Activated CD4-positive, alpha-beta T cell treated with anti-CD3 and anti-CD28 coated beads, Interleukin-2, Interleukin-6, amounts not matched to agents 100 ng/mL and 50 ng/mL, durations not matched to agents 16 hours and 8 hours (primary cell): ENCODE data around the gene IL13.
"Not testable (repeated sequence)": the region's sequence is repeated elsewhere in the genome, so short reads cannot be mapped to it uniquely, and the experiment has no call there.

Source experiments
- DNase-seq: peaks from one replicate; pipeline ENCODE4 v3.0.0-alpha.2; 2020

The IL13 gene

DNA sequence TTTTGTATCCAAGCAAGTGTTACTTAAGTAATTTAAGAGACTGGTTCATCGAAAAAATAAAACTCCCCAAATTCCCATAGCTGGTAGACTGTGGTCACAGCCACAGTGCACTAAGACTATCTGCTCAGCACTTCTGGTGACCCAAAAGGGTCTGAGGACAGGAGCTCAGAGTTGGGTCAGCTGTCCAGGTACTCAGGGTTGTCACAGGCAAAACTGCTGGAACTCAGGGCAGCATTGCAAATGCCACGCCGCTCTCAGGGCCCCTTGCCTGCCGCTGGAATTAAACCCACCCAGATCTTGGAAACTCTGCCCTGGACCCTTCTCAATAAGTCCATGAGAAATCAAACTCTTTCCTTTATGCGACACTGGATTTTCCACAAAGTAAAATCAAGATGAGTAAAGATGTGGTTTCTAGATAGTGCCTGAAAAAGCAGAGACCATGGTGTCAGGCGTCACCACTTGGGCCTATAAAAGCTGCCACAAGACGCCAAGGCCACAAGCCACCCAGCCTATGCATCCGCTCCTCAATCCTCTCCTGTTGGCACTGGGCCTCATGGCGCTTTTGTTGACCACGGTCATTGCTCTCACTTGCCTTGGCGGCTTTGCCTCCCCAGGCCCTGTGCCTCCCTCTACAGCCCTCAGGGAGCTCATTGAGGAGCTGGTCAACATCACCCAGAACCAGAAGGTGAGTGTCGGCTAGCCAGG lies at the start of gene IL13:
Gene IL13 (plus strand): TSS at position 498 of the 705 bp plus-strand sequence. CDS start 14 bp downstream, at position 512.
- DNase-seq: peak; percentile 64

DNA sequence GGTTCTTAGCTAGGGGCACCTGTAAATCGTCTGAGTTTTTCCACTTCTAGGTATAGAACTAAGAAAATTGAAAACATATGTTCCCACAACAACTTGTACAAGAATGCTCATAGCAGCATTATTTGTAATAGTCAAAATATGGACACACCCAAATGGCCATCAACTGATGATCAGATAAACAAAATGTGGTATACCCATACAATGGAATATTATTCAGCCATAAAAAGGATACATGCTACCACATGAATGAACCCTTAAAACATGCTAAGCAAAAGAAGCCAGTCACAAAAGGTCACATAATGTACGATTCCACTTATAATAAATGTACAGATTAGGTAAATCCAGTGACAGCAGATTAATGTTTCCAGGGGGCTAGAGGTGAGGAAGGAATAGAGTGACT lies 46.0 kb upstream of the IL13 start:
- DNase-seq: no peak

DNA sequence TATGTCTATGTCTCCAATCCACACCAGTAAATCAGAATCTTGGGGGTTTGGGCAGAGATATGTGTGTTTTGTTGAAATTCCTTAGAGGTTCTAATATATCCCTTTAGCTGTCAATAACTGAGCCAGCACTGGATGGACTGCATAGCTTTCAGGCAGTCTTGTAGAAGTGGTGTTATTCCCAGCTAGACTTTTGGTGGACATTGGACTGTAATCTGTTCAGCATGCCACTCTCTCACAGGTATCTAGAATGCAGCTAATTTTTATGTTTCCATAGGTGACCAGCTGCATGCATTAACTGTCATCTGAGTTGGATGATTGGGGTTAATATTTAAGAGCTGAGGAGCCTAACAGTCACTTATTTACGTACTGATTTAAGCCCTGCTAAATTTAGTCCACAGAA lies 45.1 kb upstream of the IL13 start:
- DNase-seq: no peak

DNA sequence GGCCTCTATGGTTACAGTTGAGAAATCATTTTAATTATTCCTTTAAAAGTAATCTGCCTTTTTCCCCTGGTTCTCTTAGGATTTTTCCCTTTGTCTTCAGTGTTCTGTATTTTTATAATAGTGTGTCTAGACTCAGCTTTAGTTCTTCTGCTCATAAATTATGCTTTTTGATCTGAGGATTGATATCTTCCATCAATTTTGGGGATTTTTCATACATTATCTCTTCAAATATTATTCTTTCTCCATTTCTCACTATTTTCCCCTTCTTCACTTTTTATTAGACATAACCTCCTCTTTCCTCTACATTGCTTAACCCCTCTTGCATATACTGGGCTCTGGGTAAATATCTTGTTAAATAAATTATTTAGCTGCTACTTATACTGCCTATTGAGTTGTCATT lies 36.3 kb upstream of the IL13 start:
- no peak for DNase-seq

DNA sequence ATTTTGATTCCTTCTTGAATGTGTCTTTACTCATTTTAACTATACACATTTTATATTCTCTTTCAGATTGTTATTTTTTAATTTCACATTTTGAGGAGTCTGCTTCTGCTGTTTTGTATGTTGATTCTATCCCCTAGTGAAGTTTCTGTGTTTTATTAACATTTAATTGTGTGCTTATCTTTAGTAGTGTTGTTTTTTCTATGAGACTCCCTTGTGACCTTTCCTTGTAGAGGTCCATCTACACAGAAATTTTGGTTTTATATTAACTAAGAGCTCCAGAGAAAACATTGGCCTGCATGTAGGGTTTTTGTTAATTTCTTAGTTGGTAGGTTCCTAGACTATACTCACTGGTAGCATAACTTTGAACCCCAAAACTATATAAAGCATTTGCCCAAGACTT lies 35.4 kb upstream of the IL13 start:
- no peak for DNase-seq

DNA sequence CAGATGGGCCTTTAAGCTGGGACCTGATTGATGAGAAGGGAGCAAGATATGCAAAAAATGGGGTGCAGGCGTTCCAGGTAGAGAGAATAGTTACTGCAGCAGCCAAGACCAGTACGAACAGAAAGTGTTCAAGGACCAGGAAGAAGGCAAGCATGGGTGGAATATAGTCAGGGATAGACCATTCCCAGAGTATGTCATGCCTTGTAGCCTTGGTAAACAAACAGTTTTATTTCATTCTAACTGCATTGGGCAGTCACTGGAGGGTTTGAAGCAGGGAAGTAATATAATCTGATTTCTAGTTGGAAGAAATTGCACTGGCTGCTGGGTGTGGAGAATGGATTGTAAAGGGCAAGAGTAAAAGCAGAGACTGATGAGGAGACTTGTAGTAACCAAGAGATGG lies 30.5 kb upstream of the IL13 start:
- DNase-seq: no peak

DNA sequence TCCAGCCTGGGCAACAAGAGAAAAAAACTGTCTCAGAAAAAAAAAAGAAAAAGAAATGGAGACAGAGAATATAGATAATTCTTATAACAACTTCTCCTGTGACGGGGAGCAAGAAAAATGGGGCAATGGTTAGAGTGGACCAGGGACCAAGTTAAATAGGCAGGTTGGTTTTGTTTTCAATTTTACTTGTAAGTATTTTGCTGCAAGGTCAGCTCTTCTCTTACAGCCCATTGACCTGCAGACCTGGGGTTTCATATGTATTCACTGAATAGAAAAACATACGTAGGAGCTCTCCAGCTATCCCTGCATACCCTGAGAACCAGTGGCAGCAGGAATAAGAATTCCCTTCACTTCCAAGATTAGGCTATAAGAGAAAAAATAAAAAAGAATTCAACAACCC lies 29.2 kb upstream of the IL13 start:
- DNase-seq: no peak

DNA sequence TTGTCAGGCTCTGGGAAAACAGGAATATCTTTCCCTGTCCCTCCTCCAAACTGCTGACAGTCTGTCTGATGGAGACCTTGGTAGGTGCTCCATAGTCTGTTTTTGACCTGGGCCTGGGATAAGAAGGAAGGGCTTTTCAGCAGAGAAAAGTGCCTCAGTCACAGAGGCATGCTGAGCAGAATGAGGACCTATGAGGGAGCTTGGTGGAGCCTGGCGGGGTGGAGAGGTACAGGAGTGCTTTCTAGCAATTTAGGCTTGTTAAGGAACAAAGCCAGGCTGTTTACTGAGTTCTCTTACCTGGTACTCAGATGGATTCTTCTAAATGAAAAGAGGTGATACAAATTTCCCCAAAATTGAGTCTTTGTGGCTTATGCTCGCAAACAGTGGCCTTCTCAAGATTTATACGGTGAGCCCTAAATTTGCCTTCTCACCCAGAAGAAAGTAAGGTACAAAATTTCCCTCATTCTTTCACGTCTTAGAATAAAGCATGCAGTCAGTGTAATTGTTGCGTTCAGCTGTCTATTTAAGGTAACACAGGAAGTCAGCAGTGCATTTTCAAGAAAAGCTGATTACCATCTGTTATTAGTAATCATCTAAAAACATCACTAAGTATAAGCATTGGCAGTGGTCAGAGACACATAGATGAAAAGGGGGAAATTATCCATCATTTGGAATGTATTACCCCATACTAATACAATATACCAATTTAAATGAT lies 28.6 kb upstream of the IL13 start:
- DNase-seq: peak; percentile 18

DNA sequence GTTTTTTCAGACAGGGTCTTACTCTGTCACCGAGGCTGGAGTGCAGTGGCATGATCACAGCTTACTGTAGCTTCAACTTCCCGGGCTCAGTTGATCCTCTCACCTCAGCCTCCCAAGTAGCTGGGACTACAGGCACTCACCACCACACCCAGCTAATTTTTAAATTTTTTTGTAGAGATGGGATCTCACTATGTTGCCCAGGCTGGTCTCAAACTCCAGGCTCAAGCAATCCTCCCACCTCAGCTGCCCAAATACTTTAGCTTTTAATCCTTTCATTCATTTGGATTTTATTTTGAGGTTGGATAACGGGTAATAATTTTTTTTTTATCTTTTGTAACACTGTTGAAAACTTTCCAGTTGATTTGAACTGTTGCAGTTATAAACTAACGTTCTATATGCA lies 24.4 kb upstream of the IL13 start:
- DNase-seq: not testable (repeated sequence)

DNA sequence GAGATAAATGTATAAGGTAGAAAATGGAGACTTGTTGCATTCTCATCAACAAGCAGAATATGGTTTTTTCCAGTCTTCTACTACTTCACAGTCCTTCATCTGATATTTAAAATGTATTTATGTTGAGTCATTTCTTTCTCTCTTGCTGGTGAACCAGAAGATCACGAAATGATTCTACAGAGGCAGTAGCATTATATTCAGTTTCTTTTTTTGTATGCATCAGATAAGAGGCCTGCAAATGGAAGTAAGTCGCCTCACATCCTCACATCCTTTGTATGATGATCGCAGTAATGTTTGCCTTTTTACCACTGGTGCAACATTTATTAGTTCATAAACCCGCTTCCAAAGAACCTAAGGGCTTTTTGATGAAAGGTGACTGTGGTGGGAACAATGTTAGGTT lies 22.1 kb upstream of the IL13 start:
- DNase-seq: peak; percentile 83

DNA sequence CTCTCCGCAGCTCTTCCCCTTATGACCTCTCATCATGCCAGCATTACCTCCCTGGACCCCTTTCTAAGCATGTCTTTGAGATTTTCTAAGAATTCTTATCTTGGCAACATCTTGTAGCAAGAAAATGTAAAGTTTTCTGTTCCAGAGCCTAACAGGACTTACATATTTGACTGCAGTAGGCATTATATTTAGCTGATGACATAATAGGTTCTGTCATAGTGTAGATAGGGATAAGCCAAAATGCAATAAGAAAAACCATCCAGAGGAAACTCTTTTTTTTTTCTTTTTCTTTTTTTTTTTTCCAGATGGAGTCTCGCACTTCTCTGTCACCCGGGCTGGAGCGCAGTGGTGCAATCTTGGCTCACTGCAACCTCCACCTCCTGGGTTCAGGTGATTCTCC lies 20.7 kb upstream of the IL13 start:
- DNase-seq: no peak

DNA sequence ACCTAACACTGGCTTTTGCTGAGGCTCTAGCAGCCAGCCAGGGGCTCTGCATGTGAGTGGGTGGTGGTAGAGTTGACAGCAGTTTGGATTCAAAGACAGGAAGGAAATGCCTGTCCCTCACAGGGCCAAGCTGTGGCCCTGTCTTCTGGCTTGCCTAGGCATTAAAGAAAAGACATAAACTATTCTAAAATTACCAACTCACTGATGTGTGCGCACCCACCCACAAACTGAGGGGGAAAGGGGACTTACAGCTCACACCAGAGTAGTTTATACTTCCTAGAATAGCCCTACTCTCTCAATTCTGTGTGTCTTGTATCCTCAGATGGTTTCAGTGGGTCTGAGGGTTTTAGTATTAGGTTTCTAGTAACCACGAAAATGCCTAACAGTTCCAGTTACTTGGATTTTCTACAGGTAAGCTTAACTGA lies 18.3 kb upstream of the IL13 start:
- DNase-seq: peak; percentile 65

DNA sequence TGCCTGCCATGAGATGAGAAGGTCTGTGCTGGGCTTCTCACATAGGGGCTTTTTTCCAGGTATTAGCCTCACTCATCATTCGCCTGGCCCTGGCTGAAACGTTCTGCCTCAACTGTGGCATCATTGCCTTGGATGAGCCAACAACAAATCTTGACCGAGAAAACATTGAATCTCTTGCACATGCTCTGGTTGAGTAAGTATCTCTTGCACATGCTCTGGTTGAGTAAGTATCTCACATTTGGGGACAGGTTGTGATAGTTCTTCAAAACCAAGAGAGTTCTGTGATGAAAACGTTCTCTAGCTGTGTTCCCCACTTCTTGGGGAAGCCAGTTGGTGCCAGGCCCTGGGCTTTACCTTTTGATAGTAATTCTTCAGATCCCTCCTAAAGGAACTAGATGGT lies 17.4 kb upstream of the IL13 start:
- DNase-seq: peak; percentile 63

DNA sequence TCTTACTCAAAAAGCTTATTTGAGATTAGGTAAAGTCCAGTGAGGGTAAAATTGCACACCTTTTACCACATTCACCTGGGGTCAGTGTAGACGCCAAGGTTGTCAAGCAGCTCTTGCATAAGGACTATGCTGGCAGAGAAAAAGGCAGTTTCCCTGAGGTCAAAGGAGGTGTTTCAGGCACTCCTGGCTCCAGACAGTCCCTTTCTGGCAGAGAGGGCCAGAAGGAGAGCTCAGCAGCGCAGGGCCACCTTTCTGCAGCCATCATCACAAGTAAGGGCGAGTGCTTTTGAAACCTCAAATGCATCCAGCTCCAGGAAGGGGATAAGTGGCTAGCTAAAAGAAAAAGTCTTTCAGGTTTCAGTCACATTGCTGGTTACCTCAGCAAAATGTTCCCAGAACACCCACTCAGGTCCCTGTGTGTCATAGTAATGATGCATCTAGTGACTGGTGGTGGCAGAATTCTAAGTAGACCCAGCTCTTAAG lies 16.7 kb upstream of the IL13 start:
- peak; percentile 82 for DNase-seq

DNA sequence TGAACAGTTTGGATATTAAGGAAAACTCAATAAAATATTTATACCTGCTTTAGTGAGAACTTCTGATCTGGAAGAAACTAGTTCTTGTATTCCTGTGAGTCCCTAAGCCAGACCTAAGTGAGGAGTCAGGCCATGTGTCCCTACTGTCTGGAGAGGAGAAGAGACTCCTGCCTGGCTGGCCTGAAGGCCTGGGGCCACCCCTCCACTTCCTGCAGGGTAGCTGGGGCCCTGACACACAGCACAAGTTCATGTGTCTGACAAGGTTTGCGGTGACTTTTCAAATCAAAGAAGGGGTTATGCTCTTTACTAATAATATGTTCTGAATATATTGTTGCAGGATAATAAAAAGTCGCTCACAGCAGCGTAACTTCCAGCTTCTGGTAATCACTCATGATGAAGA lies 16.1 kb upstream of the IL13 start:
- peak; percentile 36 for DNase-seq

DNA sequence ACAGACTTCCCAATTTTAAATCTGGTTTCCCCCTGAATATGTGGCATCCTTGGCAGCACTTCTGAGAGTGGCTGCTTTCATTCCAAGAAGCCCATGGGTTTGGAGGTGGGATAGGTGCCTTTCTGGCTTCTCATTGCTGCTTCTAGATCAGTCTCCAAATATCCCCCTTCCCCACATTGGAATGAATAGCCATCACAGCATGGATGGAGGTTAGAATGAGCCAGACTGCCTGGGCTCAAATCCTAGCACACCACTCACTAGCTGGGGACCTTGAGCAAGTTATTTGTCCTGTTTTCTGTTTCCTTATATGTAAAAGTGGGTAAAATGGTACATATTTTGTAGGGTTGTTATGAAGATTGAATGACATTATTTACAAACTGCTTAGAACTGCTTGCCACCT lies 13.8 kb upstream of the IL13 start:
- no peak for DNase-seq

DNA sequence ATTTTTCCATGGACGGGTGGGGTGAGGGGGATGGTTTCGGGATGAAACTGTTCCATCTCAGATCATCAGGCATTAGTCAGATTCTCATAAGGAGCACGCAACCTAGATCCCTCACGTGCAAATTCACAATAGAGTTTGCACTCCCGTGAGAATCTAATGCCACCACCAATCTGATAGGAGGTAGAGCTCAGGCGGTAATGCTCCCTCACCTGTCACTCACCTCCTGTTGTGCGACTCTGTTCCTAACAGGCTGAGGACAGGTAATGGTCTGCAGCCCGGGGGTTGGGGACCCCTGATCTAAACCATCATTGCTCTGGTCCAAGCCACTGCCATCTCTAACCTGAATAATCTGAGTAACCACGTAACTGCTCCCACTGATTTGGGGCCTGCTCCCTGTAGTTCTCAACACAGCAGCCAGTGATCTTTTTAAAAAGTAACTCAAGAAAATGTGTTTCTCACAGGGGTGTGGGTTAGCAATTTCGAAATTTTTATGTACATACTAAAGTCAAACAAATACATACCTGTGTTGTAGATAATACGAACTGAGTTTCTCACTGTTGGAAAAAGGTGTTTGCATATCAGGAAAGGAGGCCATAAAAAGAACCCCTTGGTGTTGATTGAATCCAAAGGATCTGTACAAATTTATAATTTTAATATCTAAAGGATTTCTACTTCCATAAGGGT lies 11.2 kb upstream of the IL13 start:
- no peak for DNase-seq

DNA sequence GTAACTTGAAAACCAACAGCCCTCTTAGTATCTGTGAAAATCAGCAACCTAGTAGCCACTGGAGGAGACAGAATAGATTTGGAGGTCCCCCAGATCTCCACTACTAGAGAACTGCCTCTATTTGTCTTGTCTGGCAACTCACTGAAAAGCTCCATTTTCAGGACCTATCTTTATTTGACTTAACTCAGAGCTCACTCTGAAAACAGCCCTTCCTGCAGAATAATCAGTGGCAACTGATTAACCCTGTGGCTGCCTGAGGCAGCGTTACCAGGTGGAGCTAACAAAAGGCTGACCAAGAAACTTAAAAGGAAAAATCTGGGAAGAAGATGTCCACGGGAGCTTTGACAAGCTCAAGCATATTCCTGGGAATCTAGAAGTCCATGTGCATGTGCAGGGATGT lies 10.5 kb upstream of the IL13 start:
- DNase-seq: no peak

DNA sequence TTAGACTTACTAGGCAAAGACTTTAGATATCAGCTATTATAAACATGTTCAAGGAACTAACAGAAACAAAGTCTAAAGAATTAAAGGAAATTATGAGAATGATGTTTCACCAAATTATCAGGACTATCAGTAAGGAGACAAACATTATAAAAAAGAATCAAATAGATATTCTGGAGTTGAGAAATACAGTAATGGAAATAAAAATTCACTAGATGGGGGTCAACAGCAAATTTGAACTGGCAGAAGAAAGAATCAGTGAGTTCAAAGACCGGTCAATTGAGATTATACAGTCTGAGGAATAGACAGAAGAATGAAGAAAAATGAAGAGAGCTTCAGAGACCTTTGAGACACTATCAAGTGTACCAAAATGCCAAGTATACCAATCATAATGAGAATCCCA lies 9.6 kb upstream of the IL13 start:
- DNase-seq: no peak

DNA sequence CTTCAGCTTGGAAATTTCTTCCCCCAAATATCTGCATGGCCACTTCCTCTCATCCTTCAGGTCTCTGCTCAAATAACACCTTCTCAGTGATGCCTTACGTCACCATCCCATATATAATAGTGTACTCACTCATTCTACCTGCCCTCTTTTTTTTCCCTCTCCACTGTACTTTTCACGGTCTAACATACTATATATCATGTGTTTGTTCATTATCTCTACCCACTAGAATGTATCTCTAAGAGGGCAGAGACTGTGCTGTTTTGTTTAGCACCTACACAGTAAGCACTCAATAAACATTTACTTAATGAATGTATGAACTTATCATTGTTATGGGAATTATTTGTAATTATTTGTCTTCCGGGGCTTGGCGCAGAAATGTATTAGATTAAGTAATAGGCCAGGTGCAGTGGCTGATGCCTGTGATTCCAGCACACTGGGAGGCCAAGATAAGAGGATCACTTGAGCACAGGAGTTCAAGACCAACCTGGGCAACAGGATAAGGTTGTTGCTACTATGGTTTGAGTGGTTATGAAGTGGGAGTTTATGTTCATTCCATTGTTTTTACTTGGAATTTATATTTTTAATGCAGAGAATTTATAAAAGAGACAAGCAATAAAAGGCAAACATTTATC lies 6.0 kb upstream of the IL13 start:
- DNase-seq: no peak

DNA sequence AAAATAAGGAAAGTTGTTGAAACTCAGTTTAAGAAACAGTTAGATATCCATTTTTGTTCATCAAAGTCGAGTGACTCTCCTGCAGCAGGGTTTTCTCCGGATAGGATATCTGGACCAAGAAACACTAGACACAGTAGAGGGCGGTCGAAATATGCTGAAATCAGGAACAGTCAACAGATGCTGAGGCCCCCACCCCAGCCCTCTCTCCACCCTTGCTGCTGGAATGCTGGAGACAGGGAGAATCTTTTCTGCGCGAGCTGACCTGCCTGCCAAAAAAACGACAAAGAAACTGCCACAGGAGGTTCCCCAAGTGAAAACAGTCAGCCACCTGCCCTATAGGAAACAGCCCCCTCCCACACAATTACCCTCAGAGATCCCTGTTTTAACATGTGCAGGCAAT lies 4.3 kb upstream of the IL13 start:
- DNase-seq: no peak

DNA sequence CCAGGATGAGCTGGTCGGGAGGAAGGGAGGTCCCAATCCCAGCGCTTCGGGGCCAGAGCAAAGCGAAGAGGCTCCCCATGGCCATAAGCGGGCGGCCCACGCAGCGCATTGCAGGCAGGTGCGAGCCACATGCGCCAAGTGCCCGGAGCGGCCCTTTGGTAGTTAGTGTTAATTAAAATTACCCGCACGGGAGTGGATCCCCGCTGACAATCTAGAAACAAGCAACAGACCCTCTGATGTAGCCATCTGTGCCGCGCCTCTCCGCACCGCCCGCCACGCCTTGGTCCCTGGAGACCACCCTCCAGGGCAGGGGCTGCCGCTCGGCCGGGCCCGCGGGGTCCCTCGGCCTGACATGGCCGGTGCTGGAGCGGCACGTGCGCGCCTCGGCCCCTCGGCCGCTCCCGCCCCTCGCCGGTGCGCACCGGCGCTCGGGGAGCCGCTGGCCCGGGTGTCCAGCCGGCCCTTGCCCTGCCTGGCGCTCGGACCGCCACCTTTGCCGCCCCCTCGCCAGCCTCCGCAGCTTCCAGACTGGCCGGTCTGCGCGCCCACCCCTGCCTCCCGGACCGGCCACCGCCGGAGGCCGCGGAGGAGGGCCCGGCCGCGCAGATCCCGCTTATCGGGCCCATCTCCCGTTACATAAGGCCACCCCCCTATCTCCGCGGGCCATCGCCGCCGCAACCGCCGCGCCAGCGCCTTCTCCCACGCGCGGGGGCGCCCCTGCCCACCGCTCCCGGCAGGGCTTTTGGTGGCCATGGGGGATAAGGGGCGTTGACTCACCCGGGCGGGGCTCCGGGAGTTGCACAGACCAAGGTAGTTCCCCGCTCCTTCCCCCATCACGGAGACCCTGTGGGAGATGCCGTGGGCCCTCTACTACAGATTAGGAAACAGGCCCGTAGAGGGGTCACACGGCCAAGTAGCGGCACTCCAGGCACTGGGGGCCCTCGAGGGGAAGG lies 1.9 kb upstream of the IL13 start:
- peak; percentile 56 for DNase-seq
